Liver (tissue), 9 donors: ENCODE measurements around the gene USP21. TPM values are rescaled to one million over a fixed set of nuclear protein-coding genes. Genes with fewer than 3 reads are reported as not detected.
A peak's percentile ranks its signal among the peaks of the same experiment; 100 is the strongest.

Experiments used
- DNase-seq: peaks from one replicate; pipeline ENCODE4 v3.0.0-alpha.2; 2017; ENCODE audit warnings: low spot score
- H3K27ac ChIP-seq, 2 donors: one replicate each; pipeline ENCODE4 v1.7.0; 2013; ENCODE audit warnings: inconsistent platforms in 2 of 2, low read length in 2 of 2, control low read depth in 1 of 2, low read depth in 1 of 2, mild to moderate bottlenecking in 1 of 2
- H3K27me3 ChIP-seq, 4 donors: one replicate each; pipeline versions ENCODE4 v1.6.1 to v1.7.0; 2013; ENCODE audit warnings: low read length in 3 of 4, inconsistent platforms in 1 of 4, mild to moderate bottlenecking in 1 of 4, moderate library complexity in 1 of 4; ENCODE audit not compliant: control insufficient read depth in 4 of 4, insufficient read depth in 4 of 4
- H3K36me3 ChIP-seq, 4 donors: one replicate each; pipeline versions ENCODE4 v1.6.1 to v1.7.0; 2013; ENCODE audit warnings: low read length in 3 of 4, mild to moderate bottlenecking in 3 of 4, low read depth in 1 of 4, moderate library complexity in 1 of 4; ENCODE audit not compliant: control insufficient read depth in 4 of 4, insufficient read depth in 3 of 4
- H3K4me1 ChIP-seq, 4 donors: one replicate each; pipeline versions ENCODE4 v1.6.1 to v1.7.0; 2013; ENCODE audit warnings: low read length in 3 of 4, mild to moderate bottlenecking in 3 of 4, moderate library complexity in 1 of 4; ENCODE audit not compliant: control insufficient read depth in 4 of 4, insufficient read depth in 4 of 4
- H3K4me3 ChIP-seq, 3 donors: one replicate each; pipeline versions ENCODE4 v1.6.1 to v1.7.0; 2013; ENCODE audit warnings: low read length in 3 of 3, control low read depth in 1 of 3, low read depth in 1 of 3, mild to moderate bottlenecking in 1 of 3
- H3K9ac ChIP-seq, 2 donors: one replicate each; pipeline ENCODE4 v1.7.0; 2013; ENCODE audit warnings: low read length in 2 of 2, mild to moderate bottlenecking in 2 of 2, moderate library complexity in 2 of 2, control low read depth in 1 of 2, low read depth in 1 of 2
- H3K9me3 ChIP-seq, 4 donors: one replicate each; pipeline versions ENCODE4 v1.6.1 to v1.7.0; 2013; ENCODE audit warnings: low read length in 3 of 4; ENCODE audit not compliant: control insufficient read depth in 4 of 4
- EGR1 ChIP-seq, 2 donors: IDR thresholded peaks; 2 replicates each; pipeline ENCODE4 v1.6.1; 2016 to 2018; ENCODE audit warnings: antibody characterized with exemption in 2 of 2, low read depth in 2 of 2
- FOXA1 ChIP-seq: IDR thresholded peaks from 2 replicates; pipeline ENCODE4 v1.6.1; 2016; ENCODE audit warnings: antibody characterized with exemption
- FOXA2 ChIP-seq: IDR thresholded peaks from 2 replicates; pipeline ENCODE4 v1.6.1; 2016; ENCODE audit warnings: antibody characterized with exemption
- GABPA ChIP-seq, 2 donors: IDR thresholded peaks in 1 of 2; conservative IDR thresholded peaks in 1 of 2; 2 replicates each; pipeline ENCODE4 v1.6.1; 2016; ENCODE audit warnings: antibody characterized with exemption in 2 of 2, mild to moderate bottlenecking in 1 of 2, moderate library complexity in 1 of 2
- HNF4A ChIP-seq, 2 donors: conservative IDR thresholded peaks; 2 replicates each; pipeline ENCODE4 v1.6.1; 2016; ENCODE audit warnings: antibody characterized with exemption in 2 of 2, mild to moderate bottlenecking in 2 of 2
- HNF4G ChIP-seq: IDR thresholded peaks from 2 replicates; pipeline ENCODE4 v1.6.1; 2016; ENCODE audit warnings: antibody characterized with exemption
- JUND ChIP-seq, 2 donors: IDR thresholded peaks; 2 replicates each; pipeline ENCODE4 v1.6.1; 2016; ENCODE audit warnings: antibody characterized with exemption in 2 of 2
- NR2F2 ChIP-seq: IDR thresholded peaks from 2 replicates; pipeline ENCODE4 v1.6.1; 2016; ENCODE audit warnings: antibody characterized with exemption
- RAD21 ChIP-seq, 2 donors: IDR thresholded peaks; 2 replicates each; pipeline ENCODE4 v1.6.1; 2016; ENCODE audit warnings: antibody characterized with exemption in 2 of 2, mild to moderate bottlenecking in 2 of 2
- SP1 ChIP-seq: IDR thresholded peaks from 2 replicates; pipeline ENCODE4 v1.6.1; 2018; ENCODE audit warnings: antibody characterized with exemption, mild to moderate bottlenecking
- TAF1 ChIP-seq: conservative IDR thresholded peaks from 2 replicates; pipeline ENCODE4 v1.6.1; 2016; ENCODE audit warnings: antibody characterized with exemption, mild to moderate bottlenecking
- YY1 ChIP-seq: IDR thresholded peaks from 2 replicates; pipeline ENCODE4 v1.6.1; 2016; ENCODE audit warnings: antibody characterized with exemption, mild to moderate bottlenecking
- WGBS: extraction: QIAGEN DNeasy Blood & Tissue Kit; methylation state at CpG from one replicate; pipeline ENCODE4 v1.1.7; 2013; 5-methylcytosine and 5-hydroxymethylcytosine counted together
- polyA plus RNA-seq, 2 donors: library from polyadenylated mRNA; stranded (reverse) in 1 of 2; unstranded in 1 of 2; fragments of 200-250 nt in 1 of 2; fragments of >200 nt in 1 of 2; fragmentation: Nextera tagmentation in 1 of 2; extraction: Ambion mirVana in 1 of 2; gene quantifications; one replicate each; pipeline versions ENCODE4 v1.2.1 to v1.2.3, GENCODE V29; 2013 to 2015
- total RNA-seq, 2 donors: library from RNA; depleted of rRNA; stranded (reverse); fragments of >200 nt; gene quantifications; one replicate each; pipeline ENCODE4 v1.2.3, GENCODE V29; 2014
- TF ChIP-seq, protein P1 (sequence below): fragments of 150-350 bp; IDR thresholded peaks from 2 replicates; pipeline ENCODE4 v1.5.1; 2017; ENCODE audit warnings: improper control_type of control experiment, low read depth, low read length; ENCODE audit not compliant: missing input control
- TF ChIP-seq, protein P2 (sequence below): IDR thresholded peaks from 2 replicates; pipeline ENCODE4 v1.6.1; 2016; ENCODE audit warnings: antibody characterized with exemption
- TF ChIP-seq, protein P3 (sequence below): IDR thresholded peaks from 2 replicates; pipeline ENCODE4 v1.6.1; 2016; ENCODE audit warnings: antibody characterized with exemption, mild to moderate bottlenecking
- TF ChIP-seq, protein P4 (sequence below): IDR thresholded peaks from 2 replicates; pipeline ENCODE4 v1.6.1; 2016; ENCODE audit warnings: antibody characterized with exemption
- donor health status: healthy.
- donor health status: healthy.
- donor health status: healthy.
- donor health status: healthy.
- donor health status: healthy.

USP21 gene
- total and polyA plus RNA-seq, 4 donors = 4.1 to 9.0 (median 6.5) TPM

DNA sequence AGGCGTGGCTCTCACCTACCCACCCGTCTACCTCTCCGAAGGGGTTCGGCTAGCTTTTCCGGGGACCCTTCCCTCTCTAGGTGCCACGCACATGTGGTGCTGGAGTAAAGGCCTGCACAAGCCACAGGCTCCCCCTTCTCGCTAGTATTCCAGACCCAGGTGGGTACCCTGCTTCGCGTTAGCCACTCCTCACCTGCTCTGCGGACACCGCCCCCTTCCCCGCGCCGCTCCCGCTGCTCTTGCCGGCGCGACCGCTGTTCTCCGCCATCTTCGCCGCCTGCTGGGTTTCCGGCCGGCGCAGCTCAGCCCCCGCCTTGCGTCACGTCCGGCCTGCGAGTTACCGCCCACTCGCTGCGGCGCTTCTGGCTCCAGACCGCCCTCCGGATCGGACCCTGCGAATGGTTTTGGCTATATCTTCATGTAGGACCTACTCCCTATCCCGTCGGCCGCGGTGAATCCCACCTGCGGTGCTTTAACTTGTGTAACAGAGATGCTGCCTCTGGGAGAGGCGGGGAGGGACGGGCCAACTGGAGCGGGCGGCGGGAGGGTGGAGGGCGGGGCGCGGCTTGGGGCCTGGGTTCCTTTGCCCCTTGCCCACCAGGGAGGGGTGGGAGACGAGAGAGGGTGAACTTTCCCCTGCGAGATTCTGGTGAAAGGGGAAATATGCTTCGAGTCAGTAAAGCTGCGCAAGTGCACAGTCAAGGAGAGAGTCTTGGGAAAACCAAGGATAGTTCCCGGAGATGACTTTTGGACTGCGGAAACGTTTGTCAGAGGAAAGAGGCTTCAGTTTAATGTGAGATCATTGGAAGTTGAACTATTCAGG is 41.3 kb upstream of the USP21 start, which contains the start of the genes NIT1 and PFDN2:
Gene NIT1 (plus strand): TSS at position 347 of the 823 bp plus-strand sequence. CDS start 72 bp downstream, at position 419.
Gene PFDN2 (minus strand): TSS at position 279 of the 823 bp plus-strand sequence. CDS start 11 bp downstream, at position 268.
- Histone ChIP-seq H3K9me3 (no peaks in the 10 kb centered on the region), H3K4me1 (peaks cover 12 to 50% (median 38%) of the 10 kb centered on the region in 4 donors), H3K4me3 (peak within 1 kb of the TSS; percentile 83 to 98 (median 98)), H3K9ac (peak within 1 kb of the TSS; percentile 84 to 95), H3K27ac (peak within 1 kb of the TSS; percentile 89 to 93), H3K36me3 (peaks cover 8 to 31% (median 24%) of the 10 kb centered on the region in 4 donors), H3K27me3 (no peaks in the 10 kb centered on the region)
- peak; percentile 97 for TF ChIP-seq YY1
- TF ChIP-seq TAF1 = peak; percentile 37
- TF ChIP-seq, protein P1, sequence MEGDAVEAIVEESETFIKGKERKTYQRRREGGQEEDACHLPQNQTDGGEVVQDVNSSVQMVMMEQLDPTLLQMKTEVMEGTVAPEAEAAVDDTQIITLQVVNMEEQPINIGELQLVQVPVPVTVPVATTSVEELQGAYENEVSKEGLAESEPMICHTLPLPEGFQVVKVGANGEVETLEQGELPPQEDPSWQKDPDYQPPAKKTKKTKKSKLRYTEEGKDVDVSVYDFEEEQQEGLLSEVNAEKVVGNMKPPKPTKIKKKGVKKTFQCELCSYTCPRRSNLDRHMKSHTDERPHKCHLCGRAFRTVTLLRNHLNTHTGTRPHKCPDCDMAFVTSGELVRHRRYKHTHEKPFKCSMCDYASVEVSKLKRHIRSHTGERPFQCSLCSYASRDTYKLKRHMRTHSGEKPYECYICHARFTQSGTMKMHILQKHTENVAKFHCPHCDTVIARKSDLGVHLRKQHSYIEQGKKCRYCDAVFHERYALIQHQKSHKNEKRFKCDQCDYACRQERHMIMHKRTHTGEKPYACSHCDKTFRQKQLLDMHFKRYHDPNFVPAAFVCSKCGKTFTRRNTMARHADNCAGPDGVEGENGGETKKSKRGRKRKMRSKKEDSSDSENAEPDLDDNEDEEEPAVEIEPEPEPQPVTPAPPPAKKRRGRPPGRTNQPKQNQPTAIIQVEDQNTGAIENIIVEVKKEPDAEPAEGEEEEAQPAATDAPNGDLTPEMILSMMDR = no peak
- TF ChIP-seq, protein P2, sequence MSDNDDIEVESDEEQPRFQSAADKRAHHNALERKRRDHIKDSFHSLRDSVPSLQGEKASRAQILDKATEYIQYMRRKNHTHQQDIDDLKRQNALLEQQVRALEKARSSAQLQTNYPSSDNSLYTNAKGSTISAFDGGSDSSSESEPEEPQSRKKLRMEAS = peak; percentile 33
- TF ChIP-seq GABPA (IDR thresholded peaks at IDR 0.05 in 1 of 2, conservative IDR thresholded peaks at IDR 0.05 in 1 of 2) = peak; percentile 76 to 93
- TF ChIP-seq, protein P3, sequence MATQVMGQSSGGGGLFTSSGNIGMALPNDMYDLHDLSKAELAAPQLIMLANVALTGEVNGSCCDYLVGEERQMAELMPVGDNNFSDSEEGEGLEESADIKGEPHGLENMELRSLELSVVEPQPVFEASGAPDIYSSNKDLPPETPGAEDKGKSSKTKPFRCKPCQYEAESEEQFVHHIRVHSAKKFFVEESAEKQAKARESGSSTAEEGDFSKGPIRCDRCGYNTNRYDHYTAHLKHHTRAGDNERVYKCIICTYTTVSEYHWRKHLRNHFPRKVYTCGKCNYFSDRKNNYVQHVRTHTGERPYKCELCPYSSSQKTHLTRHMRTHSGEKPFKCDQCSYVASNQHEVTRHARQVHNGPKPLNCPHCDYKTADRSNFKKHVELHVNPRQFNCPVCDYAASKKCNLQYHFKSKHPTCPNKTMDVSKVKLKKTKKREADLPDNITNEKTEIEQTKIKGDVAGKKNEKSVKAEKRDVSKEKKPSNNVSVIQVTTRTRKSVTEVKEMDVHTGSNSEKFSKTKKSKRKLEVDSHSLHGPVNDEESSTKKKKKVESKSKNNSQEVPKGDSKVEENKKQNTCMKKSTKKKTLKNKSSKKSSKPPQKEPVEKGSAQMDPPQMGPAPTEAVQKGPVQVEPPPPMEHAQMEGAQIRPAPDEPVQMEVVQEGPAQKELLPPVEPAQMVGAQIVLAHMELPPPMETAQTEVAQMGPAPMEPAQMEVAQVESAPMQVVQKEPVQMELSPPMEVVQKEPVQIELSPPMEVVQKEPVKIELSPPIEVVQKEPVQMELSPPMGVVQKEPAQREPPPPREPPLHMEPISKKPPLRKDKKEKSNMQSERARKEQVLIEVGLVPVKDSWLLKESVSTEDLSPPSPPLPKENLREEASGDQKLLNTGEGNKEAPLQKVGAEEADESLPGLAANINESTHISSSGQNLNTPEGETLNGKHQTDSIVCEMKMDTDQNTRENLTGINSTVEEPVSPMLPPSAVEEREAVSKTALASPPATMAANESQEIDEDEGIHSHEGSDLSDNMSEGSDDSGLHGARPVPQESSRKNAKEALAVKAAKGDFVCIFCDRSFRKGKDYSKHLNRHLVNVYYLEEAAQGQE = peak; percentile 69
- peak; percentile 41 for TF ChIP-seq SP1
- TF ChIP-seq FOXA1 = no peak
- peak; percentile 30 to 39 for TF ChIP-seq HNF4A (conservative IDR thresholded peaks at IDR 0.05)
- TF ChIP-seq RAD21 (IDR thresholded peaks at IDR 0.05) = no peak
- TF ChIP-seq NR2F2 = no peak
- TF ChIP-seq EGR1 (IDR thresholded peaks at IDR 0.05; ENCODE audit: low read depth in 2 of 2) = peak; percentile 83 to 92
- no peak for TF ChIP-seq FOXA2
- DNase-seq = peak; percentile 88
- under 1% methylated on average over 58 of the region's 58 CpGs for WGBS

DNA sequence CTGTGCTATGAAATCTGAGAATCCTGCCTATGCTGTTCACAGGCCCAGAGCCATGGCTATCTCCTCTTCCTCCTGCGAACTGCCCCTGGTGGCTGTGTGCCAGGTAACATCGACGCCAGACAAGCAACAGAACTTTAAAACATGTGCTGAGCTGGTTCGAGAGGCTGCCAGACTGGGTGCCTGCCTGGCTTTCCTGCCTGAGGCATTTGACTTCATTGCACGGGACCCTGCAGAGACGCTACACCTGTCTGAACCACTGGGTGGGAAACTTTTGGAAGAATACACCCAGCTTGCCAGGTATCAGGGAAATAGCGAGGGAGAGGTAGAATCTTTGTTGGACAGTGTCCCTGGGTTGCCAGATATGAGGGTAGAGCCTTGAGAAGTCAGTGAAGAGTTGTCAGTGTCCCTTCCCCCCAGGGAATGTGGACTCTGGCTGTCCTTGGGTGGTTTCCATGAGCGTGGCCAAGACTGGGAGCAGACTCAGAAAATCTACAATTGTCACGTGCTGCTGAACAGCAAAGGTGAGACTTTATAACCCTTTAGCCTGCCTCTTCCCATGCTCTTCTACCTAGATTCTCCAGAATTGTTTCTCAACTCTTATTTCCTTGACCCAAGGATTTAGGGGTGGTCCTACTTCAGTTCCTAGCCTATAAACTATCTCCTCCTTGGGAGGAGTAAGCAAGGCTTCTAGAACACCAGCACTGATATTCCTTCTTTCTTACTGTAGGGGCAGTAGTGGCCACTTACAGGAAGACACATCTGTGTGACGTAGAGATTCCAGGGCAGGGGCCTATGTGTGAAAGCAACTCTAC is 40.0 kb upstream of the USP21 start:
- H3K27me3 ChIP-seq = no peaks in the 10 kb centered on the region
- H3K4me3 ChIP-seq = peak overlapping the region; percentile 83 to 98 (median 98)
- DNase-seq = peak; percentile 62
- WGBS = 24% methylated on average over 10 of the region's 10 CpGs
- H3K27ac ChIP-seq = peak overlapping the region; percentile 89 to 93
- peaks cover 9 to 43% (median 33%) of the 10 kb centered on the region in 4 donors for H3K36me3 ChIP-seq
- no peaks in the 10 kb centered on the region for H3K9me3 ChIP-seq
- peak overlapping the region; percentile 26 to 84 for H3K9ac ChIP-seq
- peaks cover 12 to 43% (median 36%) of the 10 kb centered on the region in 4 donors for H3K4me1 ChIP-seq
- TF ChIP-seq SP1 (peak; percentile 61), GABPA (IDR thresholded peaks at IDR 0.05 in 1 of 2, conservative IDR thresholded peaks at IDR 0.05 in 1 of 2) (peak in 1 of 2 donors; percentile 55), JUND (IDR thresholded peaks at IDR 0.05) (no peak), HNF4G (peak; percentile 6), FOXA1 (no peak), EGR1 (IDR thresholded peaks at IDR 0.05; ENCODE audit: low read depth in 2 of 2) (peak in 1 of 2 donors; percentile 18)
- TF ChIP-seq, protein P2 = peak; percentile 57
- TF ChIP-seq, protein P1 = peak; percentile 21
- TF ChIP-seq, protein P4, sequence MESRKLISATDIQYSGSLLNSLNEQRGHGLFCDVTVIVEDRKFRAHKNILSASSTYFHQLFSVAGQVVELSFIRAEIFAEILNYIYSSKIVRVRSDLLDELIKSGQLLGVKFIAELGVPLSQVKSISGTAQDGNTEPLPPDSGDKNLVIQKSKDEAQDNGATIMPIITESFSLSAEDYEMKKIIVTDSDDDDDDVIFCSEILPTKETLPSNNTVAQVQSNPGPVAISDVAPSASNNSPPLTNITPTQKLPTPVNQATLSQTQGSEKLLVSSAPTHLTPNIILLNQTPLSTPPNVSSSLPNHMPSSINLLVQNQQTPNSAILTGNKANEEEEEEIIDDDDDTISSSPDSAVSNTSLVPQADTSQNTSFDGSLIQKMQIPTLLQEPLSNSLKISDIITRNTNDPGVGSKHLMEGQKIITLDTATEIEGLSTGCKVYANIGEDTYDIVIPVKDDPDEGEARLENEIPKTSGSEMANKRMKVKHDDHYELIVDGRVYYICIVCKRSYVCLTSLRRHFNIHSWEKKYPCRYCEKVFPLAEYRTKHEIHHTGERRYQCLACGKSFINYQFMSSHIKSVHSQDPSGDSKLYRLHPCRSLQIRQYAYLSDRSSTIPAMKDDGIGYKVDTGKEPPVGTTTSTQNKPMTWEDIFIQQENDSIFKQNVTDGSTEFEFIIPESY = no peak
